K562 (cell line): ENCODE data around the gene ALOXE3. TPM values are rescaled to one million over a fixed set of nuclear protein-coding genes. Genes with fewer than 3 reads are reported as not detected.

Experiments
- ADNP ChIP-seq: fragments of 200-800 bp; sonication (Bioruptor generic); IDR thresholded peaks from 2 replicates; pipeline ENCODE4 v1.6.1; 2016; ENCODE audit warnings: missing genetic modification characterization, missing compliant biosample characterization
- ATF7 ChIP-seq: fragments of 450-650 bp; IDR thresholded peaks from 2 replicates; pipeline ENCODE4 v1.7.1; 2014; ENCODE audit warnings: mild to moderate bottlenecking, moderate library complexity
- BRD9 ChIP-seq: fragments of 450-650 bp; IDR thresholded peaks from 2 replicates; pipeline ENCODE4 v1.6.1; 2018; ENCODE audit warnings: low read depth; ENCODE audit not compliant: partially characterized antibody
- C11orf30 ChIP-seq: fragments of 450-650 bp; IDR thresholded peaks from 2 replicates; pipeline ENCODE4 v1.6.1; 2016; ENCODE audit warnings: low read depth, mild to moderate bottlenecking
- ETV6 ChIP-seq, 3 experiments: fragments of 150-350 bp in 1 of 3; sonication (generic) in 1 of 3; formaldehyde crosslinking in 1 of 3; IDR thresholded peaks; 2 replicates each; pipeline versions ENCODE4 v1.6.1 to v1.8.0; 2014 to 2022; ENCODE audit warnings: borderline replicate concordance in 2 of 3, low read depth in 2 of 3, antibody characterized with exemption in 1 of 3, low read length in 1 of 3, mild to moderate bottlenecking in 1 of 3, missing genetic modification reagents in 1 of 3
- KAT2B ChIP-seq: IDR thresholded peaks from one replicate; pipeline ENCODE4 v1.6.1; 2012; ENCODE audit warnings: low read depth, mild to moderate bottlenecking, control low read depth, inconsistent platforms, low read length, moderate library complexity
- MAFF ChIP-seq: IDR thresholded peaks from 2 replicates; pipeline ENCODE4 v1.6.1; 2012; ENCODE audit warnings: low read length, improper control_type of control experiment
- NFIC ChIP-seq: fragments of 450-650 bp; IDR thresholded peaks from 2 replicates; pipeline ENCODE4 v1.6.1; 2017; ENCODE audit warnings: mild to moderate bottlenecking, inconsistent platforms
- RFX1 ChIP-seq: fragments of 450-650 bp; IDR thresholded peaks from 2 replicates; pipeline ENCODE4 v1.6.1; 2016; ENCODE audit warnings: mild to moderate bottlenecking, moderate library complexity
- RNF2 ChIP-seq: sonication (generic); IDR thresholded peaks from 2 replicates; pipeline ENCODE4 v1.6.1; 2016
- SNRNP70 ChIP-seq: fragments of 200-400 bp; formaldehyde crosslinking; optimal IDR thresholded peaks from 2 replicates; pipeline ENCODE3; 2017; ENCODE audit warnings: low read depth, low read length
- TAF1 ChIP-seq: IDR thresholded peaks from 2 replicates; pipeline ENCODE4 v1.6.1; 2011; ENCODE audit warnings: mild to moderate bottlenecking, low read length, moderate library complexity; ENCODE audit not compliant: insufficient read depth, control insufficient read depth, severe bottlenecking; ENCODE audit errors: extremely low read depth
- TCFL5 ChIP-seq: fragments of 250-450 bp; sonication (Bioruptor Pico); conservative IDR thresholded peaks from 2 replicates; pipeline ENCODE4 v1.6.1; 2021; ENCODE audit warnings: mild to moderate bottlenecking, moderate library complexity, matching md5 sums
- ZNF347 ChIP-seq: fragments of 450-650 bp; formaldehyde crosslinking; IDR thresholded peaks from 2 replicates; pipeline ENCODE4 v1.4.0; 2020; ENCODE audit warnings: low read depth, mild to moderate bottlenecking, moderate library complexity
- polyA plus RNA-seq, 8 experiments: library from polyadenylated mRNA; depleted of rRNA in 4 of 8; stranded (reverse) in 5 of 8; unstranded in 3 of 8; fragments of >200 nt; fragmentation: Nextera tagmentation in 2 of 8; fragmentation: Illumina TruSeq in 1 of 8; extraction: Ambion mirVana in 2 of 8; extraction: Trizol in 1 of 8; gene quantifications; 2 replicates each; pipeline versions ENCODE4 v1.2.1 to v1.2.3, GENCODE V29; 2011 to 2014; ENCODE audit warnings: inconsistent platforms in 1 of 8, missing spikeins in 1 of 8
- total RNA-seq, 7 experiments: library from RNA; depleted of rRNA in 6 of 7; stranded (reverse); fragments of >200 nt in 6 of 7; fragmentation: Illumina TruSeq in 2 of 7; extraction: Trizol in 2 of 7; gene quantifications; 2 replicates each; pipeline versions ENCODE4 v1.2.1 to v1.2.3, GENCODE V29; 2011 to 2021; ENCODE audit warnings: low replicate concordance in 1 of 7
- TF ChIP-seq, protein P1 (sequence below): sonication (generic); formaldehyde crosslinking; IDR thresholded peaks from 2 replicates; pipeline ENCODE4 v1.8.0; 2022; ENCODE audit warnings: mild to moderate bottlenecking, missing genetic modification reagents
- TF ChIP-seq, protein P2 (sequence below): sonication (generic); IDR thresholded peaks from 2 replicates; pipeline ENCODE4 v1.6.1; 2016
- TF ChIP-seq, protein P3 (sequence below), 3 experiments: fragments of 200-800 bp in 1 of 3; fragments of 250-450 bp in 1 of 3; fragments of 450-650 bp in 1 of 3; sonication (Bioruptor Pico) in 1 of 3; sonication (Bioruptor generic) in 1 of 3; formaldehyde crosslinking in 1 of 3; IDR thresholded peaks; 2 replicates each; pipeline versions ENCODE4 v1.6.1 to v1.8.0; 2016 to 2022; ENCODE audit warnings: mild to moderate bottlenecking in 2 of 3, missing genetic modification characterization in 2 of 3, missing compliant biosample characterization in 1 of 3, moderate library complexity in 1 of 3
- TF ChIP-seq, protein P4 (sequence below): fragments of 200-800 bp; sonication (Bioruptor generic); IDR thresholded peaks from 2 replicates; pipeline ENCODE4 v1.6.1; 2017; ENCODE audit warnings: missing genetic modification characterization, missing compliant biosample characterization

Gene ALOXE3
- total and polyA plus RNA-seq, 9 of the 15 experiments (the other 6 are each of a cell fraction or from before 2014, with no cell fraction given): 0.04 TPM; not detected in 8

GRCh38 chr17:8153957-8154607 is 35.8 kb upstream of the ALOXE3 start (continued):
- TF ChIP-seq TAF1: peak; percentile 45
- TF ChIP-seq, protein P1, sequence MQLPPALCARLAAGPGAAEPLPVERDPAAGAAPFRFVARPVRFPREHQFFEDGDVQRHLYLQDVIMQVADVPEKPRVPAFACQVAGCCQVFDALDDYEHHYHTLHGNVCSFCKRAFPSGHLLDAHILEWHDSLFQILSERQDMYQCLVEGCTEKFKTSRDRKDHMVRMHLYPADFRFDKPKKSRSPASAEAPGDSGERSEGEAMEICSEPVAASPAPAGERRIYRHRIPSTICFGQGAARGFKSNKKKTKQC: no peak
- no peak for TF ChIP-seq BRD9
- peak; percentile 96 for TF ChIP-seq NFIC
- TF ChIP-seq ETV6 (IDR thresholded peaks at IDR 0.05; ENCODE audit: borderline replicate concordance in 1 of 2, low read depth in 2 of 2, low read length in 1 of 2): no peak
- no peak for TF ChIP-seq ETV6 (CRISPR knock-in tag; IDR thresholded peaks at IDR 0.05; ENCODE audit: borderline replicate concordance)
- no peak for TF ChIP-seq C11orf30
- no peak for TF ChIP-seq KAT2B
- peak; percentile 79 for TF ChIP-seq ADNP (tag)
- no peak for TF ChIP-seq TCFL5 (CRISPR knock-in tag)
- TF ChIP-seq RNF2: peak; percentile 55; the same call in 1 of the 2 replicates
- TF ChIP-seq SNRNP70: no peak
- TF ChIP-seq ZNF347 (CRISPR knock-in tag): no peak
- TF ChIP-seq ATF7: peak; percentile 85
- TF ChIP-seq RFX1: peak; percentile 84
- TF ChIP-seq, protein P2, sequence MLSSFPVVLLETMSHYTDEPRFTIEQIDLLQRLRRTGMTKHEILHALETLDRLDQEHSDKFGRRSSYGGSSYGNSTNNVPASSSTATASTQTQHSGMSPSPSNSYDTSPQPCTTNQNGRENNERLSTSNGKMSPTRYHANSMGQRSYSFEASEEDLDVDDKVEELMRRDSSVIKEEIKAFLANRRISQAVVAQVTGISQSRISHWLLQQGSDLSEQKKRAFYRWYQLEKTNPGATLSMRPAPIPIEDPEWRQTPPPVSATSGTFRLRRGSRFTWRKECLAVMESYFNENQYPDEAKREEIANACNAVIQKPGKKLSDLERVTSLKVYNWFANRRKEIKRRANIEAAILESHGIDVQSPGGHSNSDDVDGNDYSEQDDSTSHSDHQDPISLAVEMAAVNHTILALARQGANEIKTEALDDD: no peak
- TF ChIP-seq, protein P3, sequence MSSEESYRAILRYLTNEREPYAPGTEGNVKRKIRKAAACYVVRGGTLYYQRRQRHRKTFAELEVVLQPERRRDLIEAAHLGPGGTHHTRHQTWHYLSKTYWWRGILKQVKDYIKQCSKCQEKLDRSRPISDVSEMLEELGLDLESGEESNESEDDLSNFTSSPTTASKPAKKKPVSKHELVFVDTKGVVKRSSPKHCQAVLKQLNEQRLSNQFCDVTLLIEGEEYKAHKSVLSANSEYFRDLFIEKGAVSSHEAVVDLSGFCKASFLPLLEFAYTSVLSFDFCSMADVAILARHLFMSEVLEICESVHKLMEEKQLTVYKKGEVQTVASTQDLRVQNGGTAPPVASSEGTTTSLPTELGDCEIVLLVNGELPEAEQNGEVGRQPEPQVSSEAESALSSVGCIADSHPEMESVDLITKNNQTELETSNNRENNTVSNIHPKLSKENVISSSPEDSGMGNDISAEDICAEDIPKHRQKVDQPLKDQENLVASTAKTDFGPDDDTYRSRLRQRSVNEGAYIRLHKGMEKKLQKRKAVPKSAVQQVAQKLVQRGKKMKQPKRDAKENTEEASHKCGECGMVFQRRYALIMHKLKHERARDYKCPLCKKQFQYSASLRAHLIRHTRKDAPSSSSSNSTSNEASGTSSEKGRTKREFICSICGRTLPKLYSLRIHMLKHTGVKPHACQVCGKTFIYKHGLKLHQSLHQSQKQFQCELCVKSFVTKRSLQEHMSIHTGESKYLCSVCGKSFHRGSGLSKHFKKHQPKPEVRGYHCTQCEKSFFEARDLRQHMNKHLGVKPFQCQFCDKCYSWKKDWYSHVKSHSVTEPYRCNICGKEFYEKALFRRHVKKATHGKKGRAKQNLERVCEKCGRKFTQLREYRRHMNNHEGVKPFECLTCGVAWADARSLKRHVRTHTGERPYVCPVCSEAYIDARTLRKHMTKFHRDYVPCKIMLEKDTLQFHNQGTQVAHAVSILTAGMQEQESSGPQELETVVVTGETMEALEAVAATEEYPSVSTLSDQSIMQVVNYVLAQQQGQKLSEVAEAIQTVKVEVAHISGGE (CRISPR knock-in tag; IDR thresholded peaks at IDR 0.05): no peak
- no peak for TF ChIP-seq MAFF
- TF ChIP-seq, protein P4, sequence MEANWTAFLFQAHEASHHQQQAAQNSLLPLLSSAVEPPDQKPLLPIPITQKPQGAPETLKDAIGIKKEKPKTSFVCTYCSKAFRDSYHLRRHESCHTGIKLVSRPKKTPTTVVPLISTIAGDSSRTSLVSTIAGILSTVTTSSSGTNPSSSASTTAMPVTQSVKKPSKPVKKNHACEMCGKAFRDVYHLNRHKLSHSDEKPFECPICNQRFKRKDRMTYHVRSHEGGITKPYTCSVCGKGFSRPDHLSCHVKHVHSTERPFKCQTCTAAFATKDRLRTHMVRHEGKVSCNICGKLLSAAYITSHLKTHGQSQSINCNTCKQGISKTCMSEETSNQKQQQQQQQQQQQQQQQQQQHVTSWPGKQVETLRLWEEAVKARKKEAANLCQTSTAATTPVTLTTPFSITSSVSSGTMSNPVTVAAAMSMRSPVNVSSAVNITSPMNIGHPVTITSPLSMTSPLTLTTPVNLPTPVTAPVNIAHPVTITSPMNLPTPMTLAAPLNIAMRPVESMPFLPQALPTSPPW (CRISPR knock-in tag): peak; percentile 81
